Stimulated activated CD4-positive, alpha-beta T cell treated with anti-CD3 and anti-CD28 coated beads, Interleukin-4, amount 100 ng/mL, for 48 hours (primary cell): Measurements from ENCODE around the gene ERC2.
"Not testable (repeated sequence)": the region's sequence is repeated elsewhere in the genome, so short reads cannot be mapped to it uniquely, and the experiment has no call there.

Experiments
- DNase-seq, 2 donors: peaks; one replicate each; pipeline ENCODE4 v3.0.0-alpha.2; 2020; ENCODE audit warnings: low read depth in 2 of 2

ERC2 gene

DNA sequence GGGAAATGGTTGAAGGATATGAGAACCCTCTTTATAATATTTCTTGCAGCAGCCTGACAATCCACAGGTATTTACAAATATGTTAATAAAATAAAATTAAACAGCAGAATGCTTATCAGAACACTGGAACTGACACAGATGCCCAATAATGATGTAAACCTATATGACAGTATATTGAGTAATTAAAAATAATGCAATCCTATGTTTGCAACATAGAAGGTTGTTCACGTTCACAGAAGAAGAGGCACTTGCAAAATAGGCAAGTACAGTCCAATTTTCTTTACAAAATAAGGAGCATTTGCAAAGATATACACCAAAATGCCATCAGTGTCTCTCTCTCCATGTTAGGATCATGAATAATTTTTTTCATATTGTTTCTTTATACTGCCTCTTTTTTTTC is 584.2 kb downstream of the ERC2 start:
- DNase-seq, result no peak

DNA sequence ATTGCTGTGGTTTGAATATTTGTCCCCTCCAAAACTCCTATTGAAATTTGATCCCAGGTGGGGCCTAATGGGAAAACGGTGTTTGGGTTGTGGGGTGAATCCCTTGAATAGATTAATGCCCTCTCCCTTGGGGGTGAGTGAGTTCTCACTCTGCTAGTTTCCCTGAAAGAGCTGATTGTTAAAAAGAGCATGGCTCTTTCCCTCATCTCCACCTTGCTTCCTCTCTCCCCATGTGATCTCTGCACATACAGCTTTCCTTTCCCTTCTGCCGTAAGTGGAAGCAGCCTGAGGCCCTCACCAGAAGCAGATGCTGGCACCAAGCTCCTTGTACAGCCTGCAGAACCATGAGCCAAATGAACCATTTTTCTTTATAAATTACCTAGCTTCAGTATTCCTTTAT is 586.3 kb downstream of the ERC2 start:
- DNase-seq, result no peak

DNA sequence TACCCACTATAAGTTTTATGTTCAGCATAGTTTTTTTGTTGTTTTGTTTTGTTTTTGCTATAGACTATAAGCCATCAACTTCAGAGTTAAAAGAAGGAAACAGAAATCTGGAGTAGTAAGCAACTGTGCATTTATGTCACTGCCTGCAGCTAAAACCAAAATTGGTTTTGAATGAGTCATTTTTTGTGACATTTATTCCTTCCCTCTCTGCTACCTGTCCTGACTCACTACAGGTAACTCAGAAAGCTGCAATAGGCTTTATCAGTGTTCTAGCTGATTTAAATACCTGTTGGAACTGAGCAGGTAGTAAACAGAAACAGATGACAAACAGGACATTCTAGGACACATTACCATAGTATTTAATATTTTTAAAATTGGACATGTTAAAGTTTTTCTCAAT is 587.9 kb downstream of the ERC2 start:
- no peak for DNase-seq

DNA sequence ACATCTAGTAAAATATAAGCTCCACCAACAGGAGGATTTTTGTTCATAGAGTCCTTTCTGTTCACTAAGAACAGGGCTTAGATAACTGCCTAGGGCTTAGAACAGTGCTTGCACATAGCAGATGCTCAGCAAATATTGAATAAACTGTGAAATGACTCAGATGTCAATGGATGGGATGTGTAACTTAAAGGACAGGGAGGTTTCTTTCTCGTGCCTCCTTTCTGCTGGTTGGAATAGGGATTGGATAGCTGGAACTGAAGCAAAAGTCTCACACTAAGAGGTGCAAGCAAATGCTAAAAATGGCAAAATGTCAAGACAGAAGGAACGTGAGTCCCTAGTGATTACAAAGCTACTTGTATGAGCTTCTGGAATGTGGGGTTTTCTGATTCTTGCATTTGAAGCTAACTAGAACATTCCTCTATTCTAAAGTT is 588.4 kb downstream of the ERC2 start:
- no peak for DNase-seq

DNA sequence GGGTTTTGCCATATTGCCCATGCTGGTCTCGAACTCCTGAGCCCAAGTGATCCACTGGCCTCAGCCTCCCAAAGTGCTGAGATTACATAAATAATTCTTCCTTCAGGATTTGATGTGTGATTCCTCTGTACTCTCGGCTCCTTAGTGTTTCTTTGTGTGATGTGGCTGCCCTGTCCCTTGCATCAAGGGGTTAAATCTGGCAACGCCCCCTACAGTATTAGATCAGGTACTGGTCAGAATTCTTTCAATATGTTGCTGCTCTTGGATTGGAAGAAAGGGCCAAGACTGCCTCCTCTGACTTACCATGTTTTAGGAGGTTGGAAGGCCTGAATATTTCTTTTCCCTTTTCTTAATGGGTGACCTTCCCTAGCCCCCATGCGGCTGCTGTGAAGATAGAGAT is 590.6 kb downstream of the ERC2 start:
- no peak for DNase-seq

DNA sequence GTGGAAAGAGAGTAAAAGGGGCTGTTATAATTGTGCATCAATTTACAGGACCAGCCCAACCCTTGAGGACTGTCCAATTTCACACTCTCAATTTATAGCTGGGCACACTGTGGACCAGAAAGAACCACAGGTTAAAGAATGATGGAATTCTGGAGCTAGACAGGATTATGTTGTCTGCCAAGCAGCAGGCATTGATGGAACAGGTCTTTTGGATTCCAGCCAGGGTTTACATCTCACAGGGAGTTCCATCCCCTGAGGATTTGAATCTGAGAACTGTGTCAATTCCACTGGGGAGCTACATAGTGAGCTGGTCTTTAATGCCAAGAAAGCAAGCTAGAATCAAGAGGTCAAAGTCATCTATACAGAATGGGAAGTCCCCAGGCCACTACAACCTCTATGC is 591.7 kb downstream of the ERC2 start:
- no peak for DNase-seq

DNA sequence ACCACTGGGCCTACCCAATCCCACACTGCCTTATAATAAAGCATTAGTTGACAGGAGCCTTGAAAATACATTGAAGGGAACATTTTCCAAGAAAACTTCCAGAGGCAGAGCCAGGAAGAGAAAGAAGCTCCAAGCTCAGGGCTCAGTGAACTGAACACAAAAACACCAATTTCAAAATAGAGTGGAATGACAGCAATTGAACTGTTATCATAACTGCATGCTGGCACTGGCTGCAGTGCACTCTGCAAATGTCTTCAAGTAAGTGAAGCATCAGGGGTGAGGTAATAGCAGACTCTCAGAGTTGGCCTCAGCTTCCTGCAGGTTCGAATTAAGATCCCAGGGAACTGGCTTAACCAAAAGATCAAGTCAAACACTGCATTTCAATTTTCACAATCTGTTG is 593.2 kb downstream of the ERC2 start:
- DNase-seq, result no peak

DNA sequence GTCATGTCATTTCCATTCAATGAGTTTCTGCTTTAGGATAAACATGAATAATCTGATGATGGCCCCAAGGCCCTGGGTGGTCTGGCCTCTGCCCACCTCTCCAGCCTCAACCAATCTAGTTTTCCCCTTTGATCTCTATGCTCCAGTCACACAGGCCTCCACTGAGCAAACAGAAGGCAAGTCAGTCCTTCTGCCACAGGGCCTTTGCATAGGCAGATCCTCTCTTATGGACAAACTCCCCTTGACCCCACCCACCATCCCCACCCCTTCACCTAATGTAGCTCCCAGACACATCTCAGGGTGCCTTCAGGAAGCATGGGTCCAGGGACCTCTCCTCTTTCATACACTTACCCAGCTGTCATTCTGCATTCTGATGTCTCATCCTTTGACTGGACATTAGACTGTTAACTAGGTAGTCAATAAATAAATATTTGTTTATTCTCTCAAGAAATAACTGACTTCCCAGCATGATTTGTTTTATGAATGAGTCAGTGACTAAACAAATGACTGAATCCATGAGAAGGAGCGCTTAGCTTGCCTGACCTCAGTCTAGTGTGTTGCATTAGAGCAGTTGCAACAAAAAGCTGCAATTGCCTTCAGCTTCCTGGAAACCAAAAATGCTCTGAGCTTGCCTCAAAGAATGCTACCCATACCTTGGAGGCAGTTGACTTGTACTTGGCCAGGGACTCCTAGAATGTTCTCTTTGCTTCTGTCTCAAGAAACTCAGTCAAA is 594.6 kb downstream of the ERC2 start:
- no peak for DNase-seq

DNA sequence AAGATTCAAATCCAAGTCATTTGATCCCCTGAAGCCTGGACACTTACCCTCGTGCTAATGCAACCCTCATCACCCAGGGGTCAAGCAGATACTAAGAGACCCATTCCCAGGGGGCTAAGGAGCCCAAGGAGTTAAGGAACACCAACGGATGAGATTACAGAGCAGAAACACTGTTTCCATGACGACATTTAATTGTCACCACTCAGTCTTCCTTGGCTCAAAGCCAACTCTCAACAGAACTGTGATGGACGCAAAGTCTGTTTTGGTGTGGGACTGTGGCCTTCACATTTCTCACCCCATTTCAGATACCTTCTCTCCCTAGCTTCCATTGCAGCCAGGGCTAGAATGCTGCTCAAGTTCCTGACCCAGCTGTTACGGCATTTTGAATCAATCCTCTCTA is 597.7 kb downstream of the ERC2 start:
- DNase-seq, result no peak

DNA sequence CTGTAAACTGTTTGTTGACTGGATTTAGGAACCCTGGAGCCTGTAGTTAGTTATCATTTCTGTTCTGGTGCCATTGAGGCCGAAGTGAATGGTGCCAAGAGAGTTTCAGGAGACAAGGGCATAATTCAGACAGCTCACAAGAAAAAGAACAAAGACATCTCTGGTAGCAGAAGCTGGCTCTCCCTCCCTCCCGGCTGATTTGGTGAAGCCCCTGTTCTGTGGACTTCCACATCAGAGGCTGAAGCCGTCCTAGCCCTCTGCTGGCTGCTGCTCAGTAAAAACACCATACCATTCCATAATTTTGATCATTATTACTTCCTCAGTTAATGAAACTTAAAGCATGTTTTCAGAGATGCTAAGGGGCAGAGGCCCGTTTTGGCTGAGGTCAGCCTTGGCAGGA is 599.9 kb downstream of the ERC2 start:
- no peak for DNase-seq

DNA sequence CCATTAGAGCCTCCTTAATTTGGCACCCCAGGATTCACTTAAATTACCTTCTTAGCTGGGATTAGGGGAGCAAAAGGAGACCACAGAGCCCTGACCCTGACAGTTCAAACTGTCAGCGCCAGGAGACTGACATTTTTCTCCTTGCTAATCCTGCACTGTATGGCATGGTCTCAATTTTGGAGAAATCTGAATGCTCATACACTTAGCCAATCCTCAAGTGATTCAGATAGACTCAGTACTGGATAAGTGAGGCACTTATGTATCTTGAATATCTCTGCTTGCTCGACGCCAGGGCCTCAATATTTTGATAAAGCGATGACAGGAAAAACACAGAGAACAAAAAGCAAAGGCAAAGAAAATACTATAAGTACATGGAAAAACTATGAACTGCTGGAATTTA is 605.2 kb downstream of the ERC2 start:
- DNase-seq, result no peak

DNA sequence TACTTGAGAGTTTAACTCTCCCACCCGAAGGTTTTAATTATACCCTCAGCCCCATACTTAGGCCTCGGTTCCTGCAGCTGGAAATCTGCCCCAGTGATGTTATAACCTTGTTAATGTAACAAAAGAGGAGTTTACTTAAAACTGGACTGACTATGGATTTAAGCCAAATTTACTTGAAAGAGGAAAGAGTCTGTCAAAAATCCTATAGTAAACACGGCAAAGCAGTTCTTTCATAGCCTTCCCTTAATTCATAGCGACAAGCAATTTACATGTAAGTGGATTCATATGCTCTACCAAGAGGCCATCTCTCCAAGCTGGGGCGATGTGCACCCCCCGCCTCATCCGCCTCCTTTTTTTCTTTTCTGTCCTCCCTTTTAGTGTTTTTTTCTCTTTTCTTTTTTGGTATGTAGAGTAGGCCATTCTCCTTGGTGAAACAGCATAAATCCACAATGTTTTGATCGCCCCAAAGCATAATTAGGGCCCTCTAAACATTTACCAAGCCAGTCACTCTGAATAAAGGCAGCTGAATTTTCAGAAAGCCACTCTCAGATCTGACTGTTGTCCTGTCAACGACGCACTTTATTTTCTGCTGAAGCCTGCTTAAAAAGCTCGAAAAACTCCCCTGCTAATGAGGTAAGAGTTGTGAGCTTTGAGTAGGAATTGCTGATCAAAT is 608.1 kb downstream of the ERC2 start:
- DNase-seq, result no peak

DNA sequence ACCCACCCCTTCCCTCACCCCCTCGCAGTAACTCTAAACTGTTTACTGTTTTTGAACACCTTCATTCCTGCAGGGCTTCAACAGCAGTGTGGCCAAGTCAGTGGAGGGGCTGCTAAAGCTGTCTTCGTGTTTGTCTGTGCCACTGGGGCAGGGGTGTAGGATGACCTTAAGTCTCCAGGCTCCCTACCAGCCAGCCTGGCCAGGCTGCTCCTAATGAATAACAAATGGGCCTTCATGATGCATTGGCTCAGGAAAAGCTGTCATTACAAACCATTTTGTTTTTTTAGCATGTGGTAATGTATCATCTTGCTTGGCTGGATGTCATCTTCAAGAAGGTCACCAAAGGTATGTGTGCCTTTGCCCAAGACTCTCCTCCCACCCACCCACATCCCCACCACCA is 609.0 kb downstream of the ERC2 start:
- DNase-seq, result no peak

DNA sequence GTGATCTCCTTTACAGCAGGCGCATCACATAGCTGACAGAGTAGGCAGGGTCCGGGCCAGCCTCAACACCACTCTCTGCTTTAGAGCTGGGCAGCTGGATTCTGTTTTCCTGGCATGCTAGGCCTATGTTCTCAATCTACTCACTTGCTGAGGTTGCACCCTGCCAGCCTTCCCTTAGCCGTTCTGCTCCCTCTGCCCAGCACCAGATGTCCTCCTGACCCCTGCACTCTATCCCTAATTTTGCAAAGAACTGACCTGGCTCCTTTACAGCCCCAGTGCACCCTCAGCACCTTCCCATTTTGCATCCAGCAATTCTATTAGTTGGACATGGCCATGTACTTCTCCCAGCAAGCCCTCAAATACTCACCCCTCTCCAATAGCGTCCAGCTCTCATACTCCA is 609.5 kb downstream of the ERC2 start:
- no peak for DNase-seq

DNA sequence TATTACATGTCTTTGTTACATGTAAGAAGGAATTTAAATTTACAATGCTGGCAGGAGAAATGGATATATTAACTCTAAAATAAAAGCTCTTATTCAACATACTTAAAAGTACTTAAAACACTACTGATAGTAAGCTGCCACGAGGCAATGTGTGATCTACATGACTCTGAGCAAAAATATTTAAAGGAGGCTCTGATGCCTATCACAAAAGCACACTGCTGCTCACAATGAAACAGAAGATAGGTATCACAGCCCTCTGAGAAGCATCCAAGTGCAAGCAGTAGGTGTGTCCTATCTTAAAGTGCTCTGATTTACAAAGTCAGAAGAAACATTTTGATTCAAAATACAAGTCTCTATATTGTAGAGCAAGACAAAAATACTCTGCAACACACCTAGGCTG is 610.0 kb downstream of the ERC2 start:
- no peak for DNase-seq

DNA sequence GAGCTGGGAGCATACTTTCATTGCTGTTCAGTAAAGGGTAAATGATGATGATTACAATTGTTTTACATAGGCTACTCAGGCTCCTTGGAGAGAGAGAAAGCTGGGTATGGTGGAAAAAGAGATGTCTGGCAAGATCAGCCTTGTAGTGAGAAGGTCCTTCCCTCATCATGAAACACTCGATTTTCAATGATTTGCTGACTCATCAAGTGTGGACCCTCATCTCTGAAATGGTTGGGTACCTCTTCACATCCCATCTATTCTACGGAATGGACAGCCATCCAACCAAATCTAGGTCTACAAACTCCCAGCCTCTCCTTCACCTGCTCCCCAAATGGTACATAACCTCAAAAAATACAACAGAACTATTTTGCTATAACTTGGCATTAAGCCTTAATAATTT is 610.6 kb downstream of the ERC2 start:
- DNase-seq, result no peak

DNA sequence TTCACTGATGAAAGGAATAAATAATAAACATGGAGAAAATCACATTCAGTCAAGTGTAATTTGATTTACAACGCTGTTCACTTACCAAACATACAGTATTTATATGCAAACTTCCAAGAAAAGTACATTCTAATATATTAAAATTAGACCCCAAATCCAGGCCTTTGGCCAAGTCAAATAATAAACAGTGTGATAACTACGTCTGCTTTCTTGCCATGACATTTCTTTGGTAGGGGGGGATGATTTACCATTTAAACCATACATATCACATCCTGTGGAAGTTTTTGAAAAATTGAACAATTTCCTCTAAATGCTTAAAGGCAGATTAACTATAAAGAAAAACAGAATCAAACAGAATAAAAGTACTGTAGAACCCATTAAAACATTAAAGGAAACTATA is 613.0 kb downstream of the ERC2 start:
- no peak for DNase-seq

DNA sequence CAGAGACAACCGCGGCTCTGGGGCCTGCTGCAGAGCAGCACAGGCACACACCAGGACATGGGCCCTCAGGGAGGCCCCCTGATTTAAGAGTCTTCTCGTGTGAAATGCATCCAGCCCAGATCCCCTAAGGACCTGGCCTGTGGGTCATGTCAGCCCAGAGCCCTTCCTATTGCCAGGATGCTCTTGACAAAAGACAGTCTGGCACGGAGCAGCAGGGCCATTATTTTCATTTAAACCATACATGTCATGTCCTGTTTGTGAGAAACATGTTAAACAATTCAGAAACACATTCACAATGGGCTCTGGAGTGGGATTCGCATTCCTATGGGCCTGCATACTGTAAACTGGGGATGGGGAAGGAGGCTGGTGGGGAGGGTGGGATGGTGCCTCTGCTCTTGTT is 613.8 kb downstream of the ERC2 start:
- no peak for DNase-seq

DNA sequence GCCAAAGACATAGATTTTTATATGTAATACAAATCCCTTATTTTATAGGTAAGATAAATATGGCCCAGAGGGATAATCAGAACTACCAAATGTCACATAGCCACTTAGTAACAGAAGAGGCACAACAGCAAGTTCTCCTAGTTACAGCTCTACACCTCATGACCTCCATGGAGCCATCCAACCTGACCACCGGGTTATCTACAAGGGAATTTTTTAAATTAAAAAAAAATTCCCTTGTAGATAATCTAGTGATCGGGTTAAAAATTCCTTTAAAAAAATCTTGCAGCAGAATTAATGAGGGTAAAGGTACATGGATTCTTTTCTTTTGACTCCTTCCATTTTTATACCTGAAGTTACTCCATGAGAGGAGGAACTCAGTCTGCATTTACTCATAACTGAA is 615.9 kb downstream of the ERC2 start:
- DNase-seq, result no peak

DNA sequence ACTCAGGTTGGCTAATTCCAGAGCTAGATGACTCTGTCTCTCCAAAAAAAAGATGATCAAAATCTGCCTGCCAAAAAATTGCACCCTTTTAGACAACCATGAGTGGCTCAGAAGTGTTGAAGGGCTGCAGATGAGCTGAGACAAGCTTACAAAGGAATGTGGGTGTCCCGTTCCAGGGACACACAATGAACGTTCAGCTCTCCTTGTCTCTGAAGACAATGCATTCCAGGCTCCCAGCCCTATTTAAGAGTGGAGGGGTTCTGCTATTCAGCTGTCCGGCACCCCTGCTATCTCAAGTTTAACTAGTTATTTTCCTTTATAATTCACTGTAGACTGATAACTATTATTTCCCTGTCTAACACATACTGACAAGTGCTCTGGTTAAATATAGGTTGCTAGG is 626.1 kb downstream of the ERC2 start:
- DNase-seq, result no peak

DNA sequence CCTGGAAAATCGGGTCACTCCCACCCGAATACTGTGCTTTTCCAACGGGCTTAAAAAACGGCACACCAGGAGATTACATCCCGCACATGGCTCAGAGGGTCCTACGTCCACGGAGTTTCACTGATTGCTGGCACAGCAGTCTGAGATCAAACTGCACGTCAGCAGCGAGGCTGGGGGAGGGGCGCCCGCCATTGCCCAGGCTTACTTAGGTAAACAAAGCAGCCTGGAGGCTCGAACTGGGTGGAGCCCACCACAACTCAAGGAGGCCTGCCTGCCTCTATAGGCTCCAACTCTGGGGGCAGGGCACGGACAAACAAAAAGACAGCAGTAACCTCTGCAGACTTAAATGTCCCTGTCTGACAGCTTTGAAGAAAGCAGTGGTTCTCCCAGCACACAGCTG is 636.4 kb downstream of the ERC2 start:
- not testable (repeated sequence) for DNase-seq

DNA sequence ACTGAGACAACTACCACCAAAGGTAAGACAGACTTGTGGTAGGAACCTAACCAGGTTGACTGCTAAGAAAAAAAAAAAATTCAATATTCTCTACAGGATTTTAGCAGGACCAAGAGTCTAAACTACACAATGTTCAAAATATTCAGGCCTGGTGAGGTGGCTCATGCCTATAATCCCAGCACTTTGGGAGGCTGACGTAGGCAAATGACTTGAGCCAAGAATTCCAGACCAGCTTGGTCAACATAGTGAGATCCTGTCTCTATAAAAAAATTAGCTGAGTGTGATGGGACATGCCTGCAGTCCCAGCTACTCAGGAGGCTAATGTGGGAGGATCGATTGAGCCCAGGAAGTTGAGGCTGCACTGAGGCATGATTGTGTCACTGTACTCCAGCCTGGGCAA is 639.6 kb downstream of the ERC2 start:
- DNase-seq, result no peak

DNA sequence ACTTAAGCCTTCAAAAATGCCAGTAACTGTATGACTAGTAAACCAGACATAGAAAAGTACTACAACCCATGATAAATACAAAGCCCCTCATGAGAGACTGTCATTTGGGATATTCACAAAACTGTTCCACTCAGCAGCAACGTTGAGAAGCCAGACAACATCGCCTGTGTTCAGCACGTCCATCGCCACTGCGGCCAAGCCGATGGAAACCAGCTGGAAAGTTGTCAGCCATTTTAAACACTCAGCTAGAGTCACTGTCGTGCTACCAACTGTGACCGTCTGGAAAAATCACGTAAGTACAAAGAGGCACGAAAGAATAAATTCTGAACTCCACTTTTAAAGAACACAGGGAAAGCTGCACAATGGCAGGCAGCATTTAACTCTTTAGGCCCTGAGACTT is 640.5 kb downstream of the ERC2 start:
- DNase-seq, result no peak
